GM19025 (cell line): ENCODE data around the gene TCF25.
"Not testable (repeated sequence)": the region's sequence is repeated elsewhere in the genome, so short reads cannot be mapped to it uniquely, and the experiment has no call there.

Source experiments
- ATAC-seq: cut with Tn5 transposase; IDR thresholded peaks from one replicate; pipeline ENCODE4 v1.9.1; 2021; ENCODE audit warnings: mild to moderate bottlenecking, low read depth, moderate library complexity; ENCODE audit not compliant: unreplicated experiment

The TCF25 gene

DNA sequence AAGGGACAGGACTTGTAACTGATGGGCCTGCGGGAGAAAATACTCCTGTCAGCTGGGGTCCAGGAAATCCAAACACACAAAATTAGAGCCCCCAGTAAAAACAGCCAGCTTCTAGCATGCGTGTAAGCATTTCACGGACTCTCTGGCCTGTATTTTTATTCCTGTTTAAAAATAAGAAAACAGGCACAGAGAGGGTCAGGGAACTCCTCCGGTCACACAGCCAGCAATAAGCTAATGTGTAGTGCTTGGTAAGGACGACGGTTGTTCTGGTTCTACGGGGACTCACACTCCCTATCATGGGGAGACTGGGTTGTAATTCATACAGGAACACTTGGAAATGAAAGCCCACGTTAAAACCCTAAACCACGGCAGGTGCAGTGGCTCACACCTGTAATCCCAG is 1.5 kb upstream of the TCF25 start:
- ATAC-seq, result no peak

DNA sequence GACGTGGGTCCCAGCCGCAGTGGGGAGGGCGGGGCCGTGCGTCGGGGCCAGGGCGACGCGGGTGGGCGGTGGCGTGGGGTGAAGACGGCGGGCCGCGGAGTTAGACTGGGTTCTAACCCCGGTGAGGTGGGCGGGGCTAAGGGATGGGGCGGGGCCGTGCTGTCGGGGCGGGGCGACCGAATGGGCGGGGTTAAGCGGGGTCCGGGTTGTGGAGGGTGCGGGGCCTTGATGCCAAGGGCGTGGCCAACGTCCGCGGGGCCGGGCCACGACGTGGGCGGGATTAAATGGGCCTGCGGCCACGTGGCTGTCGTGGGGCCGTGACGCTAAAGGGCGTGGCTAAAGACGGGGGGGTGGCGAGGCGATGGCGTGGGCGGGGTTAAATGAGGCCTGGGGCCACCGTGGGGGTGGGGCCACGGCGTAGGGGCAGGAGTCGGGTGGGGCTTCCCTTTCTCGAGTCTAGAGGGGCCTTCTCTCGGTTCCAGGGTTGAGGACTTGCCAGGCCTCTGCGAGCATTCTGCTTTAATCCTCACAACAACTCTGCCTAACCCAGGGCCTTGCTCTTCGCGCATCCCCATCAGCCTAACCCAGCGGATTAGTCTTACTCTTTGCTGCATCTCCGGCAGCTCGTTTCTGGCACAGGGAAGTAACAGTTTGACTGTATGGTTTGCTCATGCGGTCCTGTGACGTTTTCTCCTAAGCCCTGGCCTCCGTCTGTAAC is 739 bp downstream of the TCF25 start:
- ATAC-seq, result peak; percentile 66

DNA sequence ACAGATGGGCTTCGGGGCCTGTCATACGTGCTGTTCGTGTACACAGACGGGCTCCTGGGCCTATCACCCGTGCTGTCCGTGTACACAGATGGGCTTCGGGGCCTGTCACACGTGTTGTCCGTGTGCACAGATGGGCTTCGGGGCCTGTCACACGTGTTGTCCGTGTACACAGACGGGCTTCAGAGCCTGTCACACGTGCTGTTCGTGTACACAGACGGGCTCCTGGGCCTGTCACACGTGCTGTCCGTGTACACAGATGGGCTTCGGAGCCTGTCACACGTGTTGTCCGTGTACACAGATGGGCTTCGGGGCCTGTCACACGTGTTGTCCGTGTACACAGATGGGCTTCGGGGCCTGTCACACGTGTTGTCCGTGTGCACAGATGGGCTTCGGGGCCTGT is 5.7 kb downstream of the TCF25 start:
- not testable (repeated sequence) for ATAC-seq

DNA sequence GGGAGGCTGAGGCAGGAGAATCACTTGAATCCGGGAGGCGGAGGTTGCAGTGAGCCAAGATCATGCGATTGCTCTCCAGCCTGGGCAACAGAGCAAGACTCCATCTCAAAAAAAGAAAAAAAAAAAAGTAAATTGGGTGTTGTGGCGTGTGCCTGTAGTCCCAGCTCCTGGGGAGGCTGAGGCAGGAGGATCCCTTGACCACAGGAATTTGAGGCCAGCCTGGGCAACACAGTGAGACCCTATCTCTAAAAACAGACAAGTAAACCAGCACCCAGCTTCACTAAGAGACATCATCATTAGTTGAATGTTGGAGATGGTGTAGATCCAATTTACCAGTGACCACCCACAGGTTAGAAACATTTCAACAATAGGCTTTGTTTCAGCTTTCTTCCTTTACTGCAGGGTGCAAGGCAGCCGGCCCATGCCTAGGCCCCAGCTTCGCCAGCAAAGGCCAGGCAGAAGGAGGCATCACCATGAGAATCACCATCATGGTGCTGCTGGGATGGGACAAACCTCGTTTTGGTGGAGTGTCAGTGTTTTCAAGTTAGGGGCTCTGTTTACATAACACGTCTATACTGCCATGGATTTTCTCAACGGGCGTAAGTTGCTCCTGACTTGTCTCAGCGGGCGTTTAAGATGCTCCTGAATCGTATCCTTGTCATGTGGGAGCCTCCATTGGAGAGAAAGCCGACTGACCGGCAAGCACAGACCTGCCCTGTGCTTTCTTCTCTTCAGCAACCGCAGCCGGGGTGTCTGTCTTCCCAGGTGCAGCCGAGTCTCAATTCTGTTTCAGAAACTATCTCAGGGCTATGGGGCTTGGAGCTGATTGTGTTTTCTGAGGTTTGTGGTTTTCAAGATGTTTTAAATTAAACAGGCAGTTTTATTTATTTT is 7.3 kb downstream of the TCF25 start:
- ATAC-seq, result no peak

DNA sequence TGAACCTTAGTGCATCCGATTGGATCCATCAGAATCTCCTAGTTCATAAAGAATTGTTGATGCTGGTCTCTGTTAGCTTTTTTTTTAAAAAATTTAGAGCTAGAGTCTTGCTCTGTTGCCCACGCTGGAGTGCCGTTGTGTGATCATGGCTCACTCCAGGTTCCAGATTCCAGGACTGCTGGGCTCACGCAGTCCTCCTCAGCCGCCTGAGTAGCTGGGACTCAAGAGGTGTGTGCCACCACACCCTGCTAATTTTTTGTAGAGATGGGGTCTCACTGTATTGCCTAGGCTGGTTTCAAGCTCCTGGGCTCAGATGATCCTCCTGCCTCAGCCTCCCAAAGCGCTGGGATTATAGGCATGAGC is 8.0 kb downstream of the TCF25 start:
- no peak for ATAC-seq

DNA sequence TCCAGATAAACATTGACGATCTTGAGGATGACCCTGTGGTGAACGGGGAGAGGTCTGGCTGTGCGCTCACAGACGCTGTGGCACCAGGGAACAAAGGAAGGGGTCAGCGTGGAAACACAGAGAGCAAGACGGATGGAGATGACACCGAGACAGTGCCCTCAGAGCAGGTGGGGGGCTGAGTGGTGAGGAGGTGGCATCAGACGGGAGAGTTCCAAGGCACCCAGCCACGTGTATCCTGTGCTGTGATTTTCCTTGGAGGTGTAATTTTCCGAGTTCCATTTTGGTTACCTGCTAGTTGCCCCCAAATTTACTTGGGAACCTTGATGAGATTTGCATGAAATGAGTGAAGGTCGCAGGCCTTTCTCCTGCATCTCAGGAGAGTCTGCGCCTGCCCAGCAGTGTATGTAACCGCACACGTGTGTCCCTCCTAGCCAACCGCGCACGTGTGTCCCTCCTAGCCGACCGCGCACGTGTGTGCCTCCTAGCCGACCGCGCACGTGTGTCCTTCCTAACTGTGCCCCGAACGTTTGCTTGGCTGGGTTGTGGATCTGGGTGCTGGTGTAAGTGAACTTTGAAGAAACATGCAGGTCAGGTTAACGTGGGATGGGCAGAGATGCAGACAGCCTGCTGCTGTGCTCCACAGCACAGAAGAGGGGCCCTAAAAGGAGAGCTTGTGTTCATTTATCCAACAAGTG is 10.1 kb downstream of the TCF25 start:
- ATAC-seq, result no peak

DNA sequence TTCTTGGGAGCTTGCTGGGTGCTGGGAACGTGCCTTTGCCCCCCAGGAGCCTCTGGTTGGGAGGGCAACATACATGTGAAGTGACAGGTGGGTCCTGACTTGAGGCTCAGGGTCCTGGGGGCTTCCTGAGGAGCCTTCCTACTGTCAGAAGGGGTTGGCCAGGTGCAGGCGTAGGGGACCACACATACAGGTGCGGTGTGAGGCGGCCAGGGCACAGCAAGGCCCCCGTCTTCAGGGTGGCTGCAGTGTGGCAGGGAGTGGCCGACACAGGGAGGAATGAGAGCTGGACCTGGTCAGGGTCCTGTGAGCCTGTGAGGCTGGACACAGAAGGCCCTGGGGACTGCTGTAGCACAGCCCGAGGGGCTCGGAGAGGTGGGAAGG is 10.6 kb downstream of the TCF25 start:
- no peak for ATAC-seq

DNA sequence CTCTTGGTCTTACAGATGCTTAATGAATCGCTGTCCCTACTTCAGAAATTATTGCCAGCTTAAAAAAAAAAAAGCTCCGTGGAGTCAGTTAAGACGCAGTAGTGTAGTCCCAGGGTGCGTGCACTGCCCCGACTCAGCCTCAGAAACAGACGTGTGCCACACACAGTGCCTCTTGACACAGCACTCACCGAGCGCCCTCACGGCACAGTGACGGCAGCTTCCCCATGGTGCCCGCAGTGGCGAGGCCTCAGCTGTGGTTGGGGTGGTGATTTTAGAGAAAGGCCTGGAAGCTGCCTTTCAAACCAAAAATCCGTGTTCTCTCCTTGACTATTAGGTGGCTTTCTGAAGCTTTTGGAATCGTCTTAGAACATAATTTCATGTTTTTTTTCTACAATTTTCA is 13.9 kb downstream of the TCF25 start:
- ATAC-seq, result no peak

DNA sequence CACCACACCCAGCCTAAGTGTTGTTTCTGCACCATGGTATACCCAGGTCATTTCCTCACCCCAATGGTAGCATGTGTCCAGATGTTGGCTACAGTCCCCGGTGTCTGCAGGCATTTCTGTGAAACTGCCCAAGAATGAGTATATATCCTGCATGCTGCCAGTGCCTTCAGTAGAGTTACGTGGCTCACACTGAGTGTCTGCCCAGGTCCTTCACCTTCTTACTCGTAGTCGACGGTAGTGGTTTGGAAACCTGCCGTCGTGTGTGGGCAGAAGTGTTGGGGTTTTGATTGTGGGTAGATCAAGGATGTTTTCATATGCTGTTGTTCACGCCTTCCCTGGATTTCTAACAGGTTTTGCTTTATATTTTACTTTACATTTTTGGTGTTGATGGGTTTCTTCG is 16.8 kb downstream of the TCF25 start:
- no peak for ATAC-seq

DNA sequence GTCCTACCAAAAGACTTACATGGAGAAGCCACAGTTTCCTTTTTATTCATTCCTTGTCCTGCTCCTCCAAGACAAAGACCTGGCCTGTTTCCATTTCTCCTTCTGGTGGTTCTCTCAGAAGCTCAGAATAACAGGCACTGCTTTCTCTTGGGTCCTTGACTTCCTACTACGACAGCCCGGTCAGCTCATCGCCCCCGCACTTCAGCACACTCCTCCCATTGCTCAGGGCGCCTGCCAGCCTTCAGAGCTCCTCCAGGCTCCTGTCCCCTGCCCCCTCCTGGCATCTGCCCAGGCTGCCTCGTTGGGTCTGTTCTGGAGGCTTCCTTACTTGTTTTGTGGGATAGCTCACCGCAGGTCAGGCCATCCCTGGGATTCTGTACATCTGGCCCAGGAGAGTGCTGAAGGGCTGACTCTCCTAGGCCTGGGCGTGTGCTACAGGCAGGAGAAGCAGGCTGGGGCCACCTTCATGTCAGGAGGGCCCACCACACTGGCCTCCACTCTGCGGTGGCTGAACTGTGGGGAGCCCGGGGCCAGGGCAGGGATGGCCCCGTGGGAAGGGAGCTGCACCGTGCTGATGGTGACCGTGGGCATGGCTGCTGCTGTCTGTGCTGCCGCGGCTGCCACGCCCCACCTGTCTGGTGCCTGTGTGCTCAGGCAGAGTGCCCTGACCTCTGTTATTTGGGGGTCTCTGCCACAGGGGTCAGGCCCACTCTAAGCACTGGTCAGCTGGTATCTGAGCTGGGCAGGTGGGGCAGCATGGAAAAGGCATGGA is 17.7 kb downstream of the TCF25 start:
- no peak for ATAC-seq

DNA sequence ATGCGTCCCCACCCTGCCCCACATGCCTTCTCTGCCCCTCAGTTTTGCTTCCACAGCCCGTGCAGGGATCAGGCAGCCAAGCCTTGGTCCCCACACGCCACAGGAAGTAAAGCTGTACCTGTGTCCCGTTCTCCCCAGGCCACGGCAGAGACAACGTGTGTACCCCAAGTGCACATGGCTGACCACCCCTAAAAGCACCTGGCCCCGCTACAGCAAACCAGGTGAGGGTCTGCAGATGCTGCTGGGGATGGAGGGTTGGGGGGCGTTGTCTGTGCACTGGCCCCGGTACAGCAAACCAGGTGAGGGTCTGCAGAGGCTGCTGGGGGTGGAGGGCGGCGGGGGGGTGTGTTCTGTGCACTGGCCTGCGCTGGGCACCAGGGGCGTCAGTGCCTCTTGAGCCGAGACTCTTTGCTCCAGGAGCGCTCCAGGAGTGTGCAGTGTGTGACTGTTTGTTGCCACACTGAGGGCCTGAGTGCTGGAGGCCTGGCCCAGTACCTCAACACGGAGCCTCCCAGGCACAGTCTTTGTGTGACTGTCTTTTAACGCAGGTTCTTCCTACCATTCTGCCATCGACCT is 18.8 kb downstream of the TCF25 start:
- ATAC-seq, result no peak

DNA sequence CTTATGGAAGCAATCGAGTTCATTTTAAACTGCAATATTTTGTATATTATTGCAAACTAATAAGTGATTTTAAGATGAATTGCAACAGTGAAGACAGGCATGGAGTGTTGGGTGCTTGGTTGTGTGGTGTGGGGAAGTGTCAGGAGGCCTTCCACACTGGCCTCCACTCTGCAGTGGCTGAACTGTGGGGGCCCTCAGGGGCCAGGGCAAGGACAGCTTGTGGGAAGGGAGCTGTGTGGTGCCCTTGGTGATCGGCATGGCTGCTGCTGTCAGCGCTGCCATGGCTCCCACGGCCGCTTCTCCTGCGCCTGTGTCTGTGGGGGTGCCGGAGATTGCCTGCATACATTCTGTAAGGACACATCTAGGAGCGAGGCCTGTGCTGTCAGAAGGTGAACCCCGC is 19.2 kb downstream of the TCF25 start:
- no peak for ATAC-seq

DNA sequence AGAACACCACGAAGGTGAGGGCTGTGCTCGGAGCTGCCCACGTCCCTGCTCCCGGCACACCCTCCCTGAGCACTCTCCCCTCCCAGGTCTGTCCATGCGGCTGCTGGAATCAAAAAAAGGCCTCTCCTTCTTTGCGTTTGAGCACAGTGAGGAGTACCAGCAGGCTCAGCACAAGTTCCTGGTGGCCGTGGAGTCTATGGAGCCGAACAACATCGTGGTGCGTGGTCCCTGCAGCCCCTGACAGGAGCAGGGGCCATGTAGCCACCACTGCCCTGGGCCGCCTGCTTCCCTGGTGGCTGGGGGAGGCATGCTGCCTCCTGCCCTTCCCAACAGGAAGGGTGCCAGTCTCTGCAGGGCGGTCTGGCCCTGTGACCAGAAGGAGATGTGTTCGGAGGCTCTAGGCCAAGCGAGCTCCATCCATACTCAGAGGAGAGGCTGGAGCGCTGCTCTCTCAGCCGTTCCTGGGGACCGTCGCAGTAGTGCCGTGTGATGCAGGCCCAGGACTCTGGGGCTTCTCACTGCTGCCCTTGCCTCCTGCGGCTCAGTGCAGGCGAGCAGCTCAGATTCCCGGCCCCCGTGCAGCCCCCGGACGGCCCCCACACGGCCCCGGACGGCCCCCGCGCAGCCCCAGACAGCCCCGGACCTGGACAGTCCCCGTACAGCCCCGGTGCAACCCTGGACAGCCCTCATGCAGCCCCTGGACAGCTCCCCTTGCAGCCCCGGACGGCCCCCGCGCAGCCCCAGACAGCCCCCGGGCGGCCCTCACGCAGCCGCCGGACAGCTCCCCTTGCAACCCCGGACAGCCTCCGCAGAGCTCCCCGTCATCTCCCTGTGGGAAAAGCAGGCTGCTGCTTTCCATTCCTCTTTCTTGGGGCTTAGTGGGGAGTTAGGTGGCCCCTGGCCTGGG is 20.5 kb downstream of the TCF25 start:
- no peak for ATAC-seq

DNA sequence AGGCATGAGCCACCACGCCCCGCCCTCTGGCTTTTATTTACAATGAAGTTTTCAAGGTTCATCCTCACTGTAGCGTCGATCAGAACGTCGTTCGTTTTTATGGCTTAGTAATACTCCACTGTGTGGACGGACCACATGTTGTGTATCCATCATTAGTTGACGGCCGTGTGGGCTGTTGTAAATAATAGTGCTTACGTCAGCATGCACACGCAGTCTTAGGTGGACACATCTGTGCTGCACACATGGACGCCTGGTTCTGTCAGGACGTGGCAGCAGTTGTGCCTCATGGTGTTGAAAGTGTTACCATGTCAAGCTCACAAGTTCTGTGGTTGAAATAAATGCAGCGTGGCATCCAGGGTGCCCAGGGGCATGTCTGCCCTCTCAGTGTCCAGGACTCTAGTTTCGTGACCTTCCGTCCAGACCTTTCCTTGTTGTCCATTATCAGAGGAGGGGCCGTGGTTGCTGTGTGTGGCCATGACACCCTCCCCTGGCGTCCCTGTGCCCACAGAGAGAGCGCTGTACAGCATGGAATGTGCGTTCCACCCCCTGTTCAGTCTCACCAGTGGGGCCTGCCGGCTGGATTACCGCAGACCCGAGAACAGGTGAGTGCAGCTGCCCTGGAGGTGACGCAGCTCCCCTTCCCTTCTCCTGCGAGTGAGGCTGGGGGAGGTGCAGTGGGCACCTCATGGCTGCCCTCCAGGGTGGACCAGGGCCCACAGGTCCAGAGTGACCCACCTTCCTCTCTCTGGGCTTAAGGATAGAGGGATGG is 22.3 kb downstream of the TCF25 start:
- ATAC-seq, result no peak

DNA sequence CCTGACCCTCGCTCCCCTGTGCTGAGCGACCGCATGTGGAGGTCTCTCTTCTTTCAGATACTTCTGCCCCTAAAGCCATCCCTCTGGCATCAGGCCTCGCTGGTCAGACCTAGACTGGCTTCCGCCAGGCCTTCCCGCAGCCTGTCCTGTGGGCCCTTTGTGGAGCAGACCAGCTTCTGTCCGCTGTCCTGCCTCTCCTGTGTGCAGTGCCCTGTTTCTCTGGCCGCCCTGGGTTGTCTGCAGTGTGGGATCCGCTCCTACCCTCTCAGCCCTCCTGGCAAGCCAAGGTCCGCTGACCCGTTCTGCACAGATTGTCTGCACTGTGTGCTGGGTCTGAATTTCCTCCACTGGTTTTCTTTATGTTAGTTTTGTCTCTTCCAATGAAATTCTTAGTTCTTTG is 23.8 kb downstream of the TCF25 start:
- no peak for ATAC-seq

DNA sequence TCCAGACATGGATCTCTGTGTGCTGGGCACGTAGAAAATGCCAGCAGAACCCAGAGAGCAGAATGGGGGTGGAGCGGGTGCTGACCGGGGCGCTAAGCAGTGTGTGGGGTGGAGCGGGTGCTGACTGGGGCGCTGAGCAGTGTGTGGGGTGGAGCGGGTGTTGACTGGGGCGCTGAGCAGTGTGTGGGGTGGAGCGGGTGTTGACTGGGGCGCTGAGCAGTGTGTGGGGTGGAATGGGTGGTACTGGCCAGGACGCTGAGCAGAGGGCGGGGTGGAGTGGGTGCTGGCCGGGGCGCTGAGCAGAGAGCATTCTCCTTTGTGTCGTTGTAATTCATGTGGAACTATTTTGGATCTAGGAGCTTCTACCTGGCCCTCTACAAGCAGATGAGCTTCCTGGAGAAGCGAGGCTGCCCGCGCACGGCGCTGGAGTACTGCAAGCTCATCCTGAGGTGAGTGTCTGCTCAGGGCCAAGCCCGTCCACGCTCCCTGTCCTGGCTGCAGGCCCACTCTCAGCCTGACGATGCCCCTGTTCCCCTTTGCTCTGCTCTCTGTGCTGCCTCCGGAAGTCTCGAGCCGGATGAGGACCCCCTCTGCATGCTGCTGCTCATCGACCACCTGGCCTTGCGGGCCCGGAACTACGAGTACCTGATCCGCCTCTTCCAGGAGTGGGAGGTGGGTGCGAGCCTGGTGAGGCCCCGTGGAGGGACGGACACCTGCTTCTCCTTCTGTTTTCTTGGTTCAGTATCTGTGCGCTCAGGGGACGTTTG is 25.0 kb downstream of the TCF25 start:
- ATAC-seq, result no peak

DNA sequence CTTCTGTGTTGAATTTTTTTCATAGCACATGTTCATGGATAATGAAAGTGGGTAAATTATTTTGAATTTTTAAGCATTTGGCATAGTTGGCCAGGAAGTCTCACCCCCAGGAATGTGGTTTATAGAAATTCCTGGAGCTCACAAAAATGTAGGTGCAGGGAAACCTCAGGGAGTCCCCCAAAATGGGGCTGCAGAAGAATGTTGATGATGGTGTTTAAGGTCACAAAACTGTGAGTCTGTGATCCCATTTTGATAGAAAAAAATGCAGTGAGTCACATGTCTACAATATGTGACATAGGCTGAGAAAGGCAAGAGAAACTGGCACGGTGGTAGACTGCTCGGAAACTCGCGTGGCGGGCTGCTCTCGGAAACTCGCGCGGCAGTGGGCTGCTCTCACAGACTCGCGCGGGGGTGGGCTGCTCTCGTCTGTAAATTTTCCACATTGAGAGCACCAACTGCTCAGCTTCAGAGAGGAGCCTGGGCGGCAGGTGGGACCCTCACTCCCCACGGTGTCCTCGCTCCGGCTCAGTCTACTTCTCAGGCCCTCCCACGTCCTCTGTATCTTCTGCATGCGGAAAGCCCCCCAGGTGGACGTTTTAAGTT is 26.6 kb downstream of the TCF25 start:
- no peak for ATAC-seq

DNA sequence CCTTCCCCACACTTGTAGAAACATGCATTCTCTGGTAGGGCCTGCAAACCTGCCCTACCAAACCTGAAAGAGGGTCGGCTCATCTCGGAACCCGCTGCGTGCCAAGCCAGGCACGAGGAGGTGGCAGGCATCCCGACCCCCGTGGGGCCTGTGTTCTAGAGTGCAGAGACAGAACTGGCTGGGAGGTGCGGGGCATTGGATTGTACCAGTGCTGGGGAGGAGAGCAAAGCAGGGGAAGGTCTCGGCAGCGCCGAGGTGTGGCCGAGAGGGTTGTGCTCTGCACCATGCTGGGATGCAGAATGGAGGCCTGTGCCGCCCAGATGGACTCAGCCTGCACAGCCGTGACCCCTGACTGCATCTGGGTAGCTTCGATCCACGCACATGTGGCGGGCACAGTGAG is 27.5 kb downstream of the TCF25 start:
- no peak for ATAC-seq
